Keratinocyte (primary cell): ENCODE results near the gene VAV1. TPM values are rescaled to one million over a fixed set of nuclear protein-coding genes. Genes with fewer than 3 reads are reported as not detected.

ENCODE experiments used
- DNase-seq: peaks from one replicate; pipeline ENCODE4 v3.0.0-alpha.2; 2011; ENCODE audit warnings: low read depth, missing footprints, low spot score
- FAIRE-seq: peaks from 2 replicates; lab custom pipeline; 2011; peaks lifted over from hg19 to GRCh38; lab: Jason Lieb, UNC
- H2AFZ ChIP-seq: 2 replicates; pipeline ENCODE4 v1.6.0; 2012; ENCODE audit warnings: low read length, control low read depth, inconsistent platforms; ENCODE audit not compliant: control insufficient read depth
- H3K27ac ChIP-seq: 2 replicates; pipeline ENCODE4 v1.5.1; 2011; ENCODE audit warnings: low read length; ENCODE audit not compliant: control insufficient read depth, insufficient read depth
- H3K27me3 ChIP-seq: 3 replicates; pipeline ENCODE4 v1.6.0; 2011; ENCODE audit warnings: low read length; ENCODE audit not compliant: control insufficient read depth, insufficient read depth; ENCODE audit errors: extremely low read depth
- H3K36me3 ChIP-seq, 2 experiments: 2 replicates in 1 of 2; 3 replicates in 1 of 2; pipeline ENCODE4 v1.5.1; 2011; ENCODE audit warnings: low read length in 2 of 2, mild to moderate bottlenecking in 1 of 2; ENCODE audit not compliant: control insufficient read depth in 2 of 2, insufficient read depth in 2 of 2; ENCODE audit errors: extremely low read depth in 1 of 2
- H3K4me1 ChIP-seq: 3 replicates; pipeline ENCODE4 v1.5.1; 2011; ENCODE audit warnings: low read length; ENCODE audit not compliant: control insufficient read depth, insufficient read depth; ENCODE audit errors: extremely low read depth
- H3K4me2 ChIP-seq: 3 replicates; pipeline ENCODE4 v1.6.0; 2011; ENCODE audit warnings: low read depth, low read length; ENCODE audit not compliant: control insufficient read depth, insufficient read depth; ENCODE audit errors: extremely low read depth
- H3K4me3 ChIP-seq, 3 experiments: fragments of 200-600 bp in 1 of 3; sonication (generic) in 1 of 3; 2 replicates in 2 of 3; 3 replicates in 1 of 3; pipeline ENCODE4 v1.5.1; 2011 to 2016; ENCODE audit warnings: low read length in 3 of 3, mild to moderate bottlenecking in 3 of 3, control low read depth in 2 of 3, inconsistent platforms in 1 of 3, low read depth in 1 of 3, mixed read lengths in 1 of 3, mixed run types in 1 of 3, moderate library complexity in 1 of 3; ENCODE audit not compliant: control insufficient read depth in 2 of 3, insufficient read depth in 2 of 3; ENCODE audit errors: extremely low read depth in 1 of 3
- H3K79me2 ChIP-seq: 2 replicates; pipeline ENCODE4 v1.6.0; 2012; ENCODE audit warnings: low read length; ENCODE audit not compliant: control insufficient read depth, insufficient read depth
- H3K9ac ChIP-seq: 3 replicates; pipeline ENCODE4 v1.6.0; 2011; ENCODE audit warnings: low read length; ENCODE audit not compliant: control insufficient read depth, insufficient read depth; ENCODE audit errors: extremely low read depth
- H3K9me1 ChIP-seq: 3 replicates; pipeline ENCODE4 v1.6.0; 2011; ENCODE audit warnings: low read length; ENCODE audit not compliant: control insufficient read depth, insufficient read depth; ENCODE audit errors: extremely low read depth
- H3K9me3 ChIP-seq: 2 replicates; pipeline ENCODE4 v1.5.1; 2012; ENCODE audit warnings: low read depth, low read length; ENCODE audit not compliant: control insufficient read depth
- H4K20me1 ChIP-seq: 3 replicates; pipeline ENCODE4 v1.6.0; 2011; ENCODE audit warnings: low read length; ENCODE audit not compliant: control insufficient read depth, insufficient read depth; ENCODE audit errors: extremely low read depth
- CTCF ChIP-seq, 3 experiments: IDR thresholded peaks in 1 of 3; conservative IDR thresholded peaks in 1 of 3; optimal IDR thresholded peaks in 1 of 3; 2 replicates in 2 of 3; 3 replicates in 1 of 3; pipeline versions ENCODE3 to v1.5.1; 2011; ENCODE audit warnings: low read length in 3 of 3, mild to moderate bottlenecking in 3 of 3, moderate library complexity in 2 of 3, control low read depth in 1 of 3, inconsistent platforms in 1 of 3; ENCODE audit not compliant: insufficient read depth in 2 of 3; ENCODE audit errors: extremely low read depth in 1 of 3
- EZH2 ChIP-seq: IDR thresholded peaks from one replicate; pipeline ENCODE4 v1.6.1; 2012; ENCODE audit warnings: inconsistent platforms, mild to moderate bottlenecking, low read length, moderate library complexity
- dilution Hi-C: fragments of 300-500 bp; cut with MboI; formaldehyde crosslinking; loops from one replicate; pipeline ENCODE4 v1.7.0; 2020; ENCODE audit warnings: low sequenced_read_pairs; ENCODE audit not compliant: extremely low pct_ligation_motif_present
- polyA plus RNA-seq, 5 experiments: library from polyadenylated mRNA; depleted of rRNA in 3 of 5; stranded (reverse) in 3 of 5; stranded (forward) in 1 of 5; unstranded in 1 of 5; fragments of >200 nt; gene quantifications; 1 replicate in 1 of 5; 2 replicates in 3 of 5; 3 replicates in 1 of 5; pipeline versions ENCODE4 v1.2.1 to v1.2.3, GENCODE V29; 2011 to 2012; ENCODE audit warnings: missing spikeins in 2 of 5, low read depth in 1 of 5, low replicate concordance in 1 of 5

Gene VAV1
- polyA plus RNA-seq, 1 donor (not counting 4 experiments of a cell fraction or from before 2014, with no cell fraction given) = 0.42 TPM

- dilution Hi-C loops = no loop called here
- Histone ChIP-seq H3K9me1 (no peaks in the 10 kb centered on the region), H3K27ac (no peak overlapping the region), H3K36me3 (no peaks in the 10 kb centered on the region), H3K9ac (no peak overlapping the region), H3K9me3 (peaks cover 5% of the 10 kb centered on the region), H3K4me2 (no peak overlapping the region), H2AFZ (no peak overlapping the region), H3K4me3 (no peak overlapping the region), H4K20me1 (no peaks in the 10 kb centered on the region), H3K79me2 (no peaks in the 10 kb centered on the region), H3K27me3 (no peaks in the 10 kb centered on the region), H3K4me1 (no peaks in the 10 kb centered on the region)
- no peak for TF ChIP-seq CTCF (optimal IDR thresholded peaks at IDR 0.05 in 1 of 3, IDR thresholded peaks at IDR 0.05 in 1 of 3, conservative IDR thresholded peaks at IDR 0.05 in 1 of 3; ENCODE audit: extremely low read depth in 1 of 3, insufficient read depth in 2 of 3, low read length in 3 of 3)
- TF ChIP-seq EZH2 = no peak
- FAIRE-seq = no peak
- no peak for DNase-seq
Observed at GRCh38 chr19:6821639-6822310, 49.3 kb downstream of the VAV1 start.

- no peak overlapping the region for H2AFZ ChIP-seq
- no peaks in the 10 kb centered on the region for H3K36me3 ChIP-seq
- H3K9ac ChIP-seq = no peak overlapping the region
- no peaks in the 10 kb centered on the region for H3K9me1 ChIP-seq
- dilution Hi-C loops = no loop called here
- no peak for TF ChIP-seq EZH2
- TF ChIP-seq CTCF (optimal IDR thresholded peaks at IDR 0.05 in 1 of 3, IDR thresholded peaks at IDR 0.05 in 1 of 3, conservative IDR thresholded peaks at IDR 0.05 in 1 of 3; ENCODE audit: extremely low read depth in 1 of 3, insufficient read depth in 2 of 3, low read length in 3 of 3) = no peak
- H4K20me1 ChIP-seq = no peaks in the 10 kb centered on the region
- H3K27me3 ChIP-seq = no peaks in the 10 kb centered on the region
- FAIRE-seq (no peak), DNase-seq (no peak)
- H3K27ac ChIP-seq = no peak overlapping the region
- H3K4me2 ChIP-seq = no peak overlapping the region
- H3K79me2 ChIP-seq = no peaks in the 10 kb centered on the region
- no peak overlapping the region for H3K4me3 ChIP-seq
- no peaks in the 10 kb centered on the region for H3K4me1 ChIP-seq
- peaks cover 5% of the 10 kb centered on the region for H3K9me3 ChIP-seq
Observed at GRCh38 chr19:6822311-6822670, 49.8 kb downstream of the VAV1 start.
